ENCODE results near the gene IGSF21.

IGSF21 gene

DNA sequence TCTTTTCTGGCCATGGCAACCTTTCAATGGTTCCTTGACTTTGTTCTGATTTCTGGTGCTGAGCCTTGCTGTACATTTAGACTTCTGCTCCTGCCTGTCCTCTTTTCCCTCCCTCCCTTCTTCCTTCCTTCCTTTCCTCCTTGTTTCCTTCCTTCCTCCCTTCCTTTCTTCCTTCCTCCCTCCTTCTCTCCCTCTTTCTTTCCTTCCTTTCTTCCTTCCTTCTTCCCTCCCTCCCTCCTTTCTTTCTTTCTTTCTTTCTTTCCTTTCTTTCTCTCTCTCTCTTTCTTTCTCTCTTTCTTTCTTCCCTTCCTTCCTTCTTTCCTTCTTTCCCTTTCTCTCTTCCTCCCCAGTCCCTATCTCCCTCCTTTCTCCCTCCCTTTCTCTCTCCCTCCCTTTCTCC, 10.4 kb upstream of the IGSF21 start:
- no peak for DNase-seq (ENCODE audit: low read depth)

DNA sequence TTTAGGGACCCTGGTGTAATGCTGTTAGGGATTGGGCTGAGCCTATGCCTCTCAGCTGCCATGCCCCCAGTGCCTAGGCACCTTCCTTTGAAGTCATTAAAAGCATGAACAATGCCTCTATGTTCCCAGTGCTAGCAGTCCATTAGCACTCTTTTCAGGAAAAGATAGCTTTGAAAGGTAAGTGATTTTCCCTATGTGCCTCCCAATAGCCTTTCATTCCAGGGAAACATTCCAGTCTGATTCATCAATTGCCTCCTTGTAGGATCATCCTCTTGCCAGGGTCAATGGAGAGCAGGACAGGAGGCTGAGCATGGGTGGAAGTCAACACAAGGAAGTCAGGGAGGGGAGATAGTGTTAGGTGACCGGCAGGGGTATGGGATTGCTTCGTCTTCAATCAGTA, 8.6 kb upstream of the IGSF21 start:
- no peak for DNase-seq (ENCODE audit: low read depth)

DNA sequence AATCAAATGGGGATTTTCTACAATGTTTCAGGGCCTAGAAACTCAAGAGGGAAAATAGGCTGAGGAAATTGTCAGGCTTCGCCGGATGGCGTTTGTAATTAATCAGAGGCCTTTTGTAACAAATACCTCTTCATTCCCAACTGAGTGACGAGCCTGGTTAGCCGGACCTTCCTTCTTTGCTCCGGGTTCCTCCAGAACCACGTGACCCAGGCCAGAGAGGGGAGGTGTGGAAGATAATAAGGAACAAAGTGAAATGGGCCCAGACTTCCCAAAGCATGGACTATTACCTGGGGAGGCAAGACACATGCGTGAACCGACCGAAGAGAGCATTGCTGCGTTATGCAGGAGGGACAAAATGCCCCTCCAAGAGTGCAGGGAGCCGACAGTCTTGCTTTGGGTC, 7.5 kb upstream of the IGSF21 start:
- no peak for DNase-seq (ENCODE audit: low read depth)

DNA sequence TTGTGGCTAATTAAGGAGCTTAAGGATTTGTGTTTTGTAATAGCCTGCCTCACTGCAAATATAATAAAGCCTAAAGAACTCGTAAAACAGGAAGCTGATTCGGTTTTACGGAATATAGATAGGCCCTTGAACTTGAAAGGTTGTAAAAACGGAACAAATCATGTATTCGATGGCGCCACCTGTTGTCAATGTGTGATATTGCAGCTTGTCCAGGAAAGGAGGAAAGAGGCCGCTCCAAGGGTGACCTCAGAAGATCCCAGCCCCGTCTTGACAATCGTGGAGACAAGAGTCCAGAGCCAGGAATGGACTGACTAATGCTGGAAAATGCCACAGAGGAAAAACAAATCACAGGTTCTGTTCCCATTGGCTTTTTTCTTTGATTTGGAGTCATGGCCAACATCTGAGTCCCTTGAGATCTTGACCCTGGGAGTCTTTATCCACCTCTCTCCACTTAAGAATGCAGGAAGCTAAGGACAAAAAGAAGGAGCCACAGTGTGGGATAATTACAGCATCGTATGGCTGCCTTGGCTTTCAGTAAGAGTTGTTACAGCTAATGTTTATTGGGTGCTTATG, 7.0 kb upstream of the IGSF21 start:
- DNase-seq (ENCODE audit: low read depth): peak; percentile 29

DNA sequence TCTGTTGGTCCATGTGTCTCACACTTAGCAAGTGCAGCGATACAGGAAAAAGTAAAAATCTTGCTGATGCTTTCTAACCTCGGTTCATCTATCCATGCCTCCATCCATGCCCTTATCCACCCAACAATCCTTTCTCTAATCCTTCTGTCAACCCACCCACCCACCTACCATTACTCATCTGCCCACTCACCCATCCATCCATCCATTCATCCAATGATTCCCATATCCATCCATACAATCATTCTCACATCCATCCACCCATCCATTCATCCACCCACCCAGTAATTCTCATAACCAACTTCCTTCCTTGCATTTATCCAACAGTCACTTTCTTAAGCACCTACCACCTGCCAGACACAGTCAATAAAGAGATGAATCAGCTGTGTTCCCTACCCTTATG, 6.1 kb upstream of the IGSF21 start:
- DNase-seq (ENCODE audit: low read depth): no peak

DNA sequence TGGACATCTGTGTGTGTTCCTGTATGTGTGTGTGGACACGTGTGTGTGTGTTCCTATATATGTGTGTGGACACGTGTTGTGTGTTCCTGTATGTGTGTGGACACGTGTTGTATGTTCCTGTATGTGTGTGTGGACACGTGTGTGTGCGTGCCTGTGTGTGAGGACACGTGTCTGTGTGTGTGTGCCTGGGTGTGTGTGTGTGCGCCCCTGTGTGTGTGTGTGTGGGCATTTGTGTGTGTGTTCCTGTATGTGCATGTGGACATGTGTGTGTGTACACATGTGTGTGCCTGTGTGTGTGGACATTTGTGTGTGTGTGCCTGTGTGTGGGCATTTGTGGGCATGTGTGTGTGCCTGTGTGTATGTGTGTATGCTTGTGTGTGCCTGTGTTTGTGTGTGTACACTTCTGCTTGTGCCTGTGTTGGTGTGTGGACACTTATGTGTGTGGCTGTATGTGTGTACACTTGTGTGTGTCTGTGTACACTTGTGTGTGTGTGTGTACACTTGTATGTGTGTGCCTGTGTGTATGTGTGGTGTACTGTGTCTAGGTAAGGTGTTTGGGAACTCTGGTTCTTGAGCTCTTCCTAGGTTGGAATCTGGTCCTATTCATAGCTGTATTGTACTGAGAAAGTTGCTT, 3.7 kb upstream of the IGSF21 start:
- no peak for DNase-seq (ENCODE audit: low read depth)

DNA sequence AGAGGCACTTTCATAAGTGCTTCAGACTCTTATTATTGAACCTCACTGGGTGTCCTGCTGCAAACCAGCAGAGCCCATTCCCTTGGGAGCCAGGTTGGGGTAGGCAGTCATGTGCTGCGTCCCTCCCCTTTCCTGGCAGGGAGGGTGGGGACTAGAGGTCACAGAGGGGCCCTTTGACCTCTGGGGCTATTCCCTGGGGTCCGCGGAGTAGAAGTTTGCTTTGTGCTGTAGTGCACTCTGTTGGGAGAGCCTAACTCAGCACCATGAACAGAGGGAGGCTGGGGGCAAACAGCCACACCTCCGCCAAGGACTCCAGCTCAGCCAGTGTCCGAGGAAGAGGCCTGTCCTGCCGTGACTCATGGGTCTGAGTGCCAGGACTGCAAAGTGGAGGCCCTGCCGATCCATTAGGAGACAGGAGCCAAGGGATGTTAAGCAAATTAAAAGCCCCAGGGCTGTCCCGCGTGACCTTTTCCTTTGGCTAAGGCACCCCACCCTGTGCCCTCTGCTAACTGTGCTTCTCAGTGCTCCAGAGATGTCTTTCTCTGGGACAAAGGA, 3.0 kb upstream of the IGSF21 start:
- DNase-seq (ENCODE audit: low read depth): no peak

DNA sequence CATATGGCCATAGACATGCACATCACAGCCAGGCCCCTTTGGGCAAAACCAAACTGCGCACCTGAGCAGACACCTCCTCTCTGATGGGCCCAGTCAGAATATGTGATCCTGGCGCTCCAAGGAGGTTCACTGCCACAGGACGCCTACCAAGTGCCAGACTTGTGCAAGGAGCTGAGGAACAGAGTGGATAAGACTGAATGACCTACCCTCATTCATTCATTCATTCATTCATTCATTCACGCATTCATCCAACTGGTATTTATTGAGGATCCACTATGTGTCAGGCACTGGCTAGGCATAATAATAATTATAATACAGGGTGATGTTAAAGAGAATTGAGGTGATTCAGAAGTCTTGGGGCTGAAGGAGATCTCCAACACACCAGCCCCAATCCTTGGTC, 2.4 kb upstream of the IGSF21 start:
- DNase-seq (ENCODE audit: low read depth): no peak

DNA sequence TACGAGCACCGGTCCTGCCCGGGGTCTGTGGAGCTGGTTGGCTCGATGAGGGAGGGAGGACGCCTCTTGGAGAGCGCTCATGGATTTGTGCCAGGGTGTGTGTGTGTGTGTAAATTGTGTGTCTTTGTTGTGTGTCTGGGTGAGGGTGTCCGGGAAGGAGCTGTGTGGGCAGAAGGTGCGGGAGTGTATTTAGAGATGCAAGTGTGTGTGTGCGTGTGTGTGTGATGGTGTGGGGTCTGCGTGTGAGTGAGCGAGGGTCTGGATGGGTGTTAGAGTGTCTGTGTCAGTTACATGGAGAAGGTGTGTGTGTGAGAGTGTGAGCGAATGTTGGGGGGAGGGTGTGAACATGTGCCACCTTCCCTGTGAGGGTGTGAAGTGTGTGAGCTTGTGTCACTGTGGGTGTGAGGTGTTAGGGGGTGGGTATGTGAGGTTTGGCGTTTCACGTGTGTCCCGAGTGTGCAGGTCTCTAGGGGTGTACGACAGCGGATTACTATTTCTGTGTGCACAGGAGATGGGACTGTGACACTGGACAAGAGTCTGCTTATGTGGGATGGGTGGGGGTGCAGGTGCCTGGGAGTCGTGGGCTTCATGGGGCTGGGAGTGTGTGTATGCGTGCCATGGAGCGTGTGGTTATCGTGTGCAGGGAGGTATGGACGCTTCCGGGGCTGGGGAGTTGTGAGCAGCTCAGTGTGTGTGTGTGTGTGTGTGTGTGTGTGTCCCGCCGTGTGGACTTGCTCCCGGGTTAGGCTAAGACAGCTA, 880 bp downstream of the IGSF21 start:
- no peak for DNase-seq (ENCODE audit: low read depth)

DNA sequence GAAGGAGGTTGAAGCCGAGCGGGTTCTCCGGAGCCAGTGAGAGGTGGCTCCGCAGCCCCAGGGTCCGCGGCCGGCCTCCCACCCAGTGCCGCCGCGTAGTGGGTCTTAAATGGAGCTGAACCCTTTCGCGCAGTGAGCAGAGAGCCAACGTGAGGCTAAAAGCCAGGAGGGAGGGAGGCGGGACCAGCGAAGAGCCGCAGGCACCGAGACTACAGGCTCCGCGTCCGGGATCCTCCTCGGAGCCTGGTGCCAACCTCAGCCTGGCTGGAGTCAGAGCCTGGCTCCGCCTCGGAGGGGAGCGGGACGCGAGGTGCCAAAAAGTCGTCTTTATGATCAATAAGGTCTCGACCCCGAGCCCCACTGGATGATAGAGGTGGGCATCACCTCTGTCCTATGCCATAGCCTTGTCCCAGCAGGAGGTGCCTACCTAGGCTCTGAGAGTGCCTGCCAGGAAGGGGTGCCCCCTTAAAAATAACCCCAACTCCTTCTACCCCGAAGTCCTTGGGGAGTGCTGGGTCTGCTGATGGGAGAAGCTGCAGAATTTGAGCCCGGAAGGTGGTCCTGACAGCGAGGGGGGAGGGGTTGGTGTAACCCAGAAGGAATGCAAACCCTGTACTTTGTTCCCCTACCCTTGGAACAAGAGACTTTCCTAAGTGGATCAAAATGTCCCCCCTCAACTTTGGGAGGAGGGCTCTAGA, 1.6 kb downstream of the IGSF21 start:
- no peak for DNase-seq (ENCODE audit: low read depth)

DNA sequence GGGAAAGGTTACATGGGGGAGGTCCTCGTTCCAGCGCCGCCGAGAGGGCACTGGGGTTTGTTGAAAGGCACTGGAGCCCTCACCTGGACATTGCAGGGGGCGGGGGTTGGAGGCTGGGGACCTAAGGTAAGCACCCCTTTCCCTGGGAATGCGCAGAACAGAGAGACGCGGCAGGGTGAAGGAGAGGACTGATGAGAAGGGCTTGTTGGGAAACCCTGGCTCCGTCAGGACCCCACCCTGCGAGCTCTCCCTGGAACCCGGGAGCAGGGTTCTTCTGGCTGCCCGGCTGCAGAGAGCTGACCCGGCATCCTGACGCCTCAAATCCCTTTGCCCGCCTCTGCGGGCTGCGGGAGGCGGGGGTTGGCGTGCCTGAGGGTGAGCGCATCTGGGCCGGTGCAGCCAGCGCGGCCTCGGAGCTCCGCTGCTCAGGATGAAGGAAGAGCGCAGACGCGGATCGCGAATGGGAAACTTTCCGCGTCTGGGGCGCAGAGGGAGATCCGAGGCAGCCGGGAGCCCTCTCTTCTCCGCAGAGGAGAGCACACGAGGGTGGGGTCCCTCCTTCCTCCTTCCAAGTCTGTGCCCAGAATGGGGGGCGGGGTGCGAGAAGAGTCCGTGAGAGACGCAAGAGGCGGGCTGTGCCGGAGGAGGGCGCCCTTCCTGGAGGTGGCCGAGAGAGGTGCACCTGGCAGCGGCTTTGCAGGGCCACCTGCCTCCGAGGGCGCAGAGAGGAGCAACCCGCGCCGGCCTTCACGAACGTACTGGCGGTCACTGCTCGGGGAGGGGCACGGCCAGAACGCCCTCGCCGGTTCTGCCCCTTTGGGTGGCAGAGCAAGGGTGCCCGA, 2.4 kb downstream of the IGSF21 start:
- no peak for DNase-seq (ENCODE audit: low read depth)

DNA sequence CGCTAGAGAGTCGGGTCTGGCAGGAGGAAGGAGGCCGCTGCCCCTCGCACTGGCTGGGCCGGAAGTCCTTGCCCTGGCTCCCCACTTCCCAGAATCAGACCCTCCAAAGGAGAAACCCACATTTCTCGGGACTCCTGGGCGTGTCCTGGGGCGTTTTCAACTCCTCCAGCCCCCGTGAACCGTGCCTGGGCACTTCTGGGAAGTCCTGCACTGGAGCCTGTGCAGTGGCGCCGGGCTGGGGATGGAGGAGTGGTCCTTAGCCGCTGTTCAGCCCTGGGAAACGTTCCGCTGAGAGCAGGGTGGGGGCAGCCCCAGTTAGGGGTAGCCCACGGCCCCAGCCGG, 3.0 kb downstream of the IGSF21 start:
- DNase-seq (ENCODE audit: low read depth): no peak

DNA sequence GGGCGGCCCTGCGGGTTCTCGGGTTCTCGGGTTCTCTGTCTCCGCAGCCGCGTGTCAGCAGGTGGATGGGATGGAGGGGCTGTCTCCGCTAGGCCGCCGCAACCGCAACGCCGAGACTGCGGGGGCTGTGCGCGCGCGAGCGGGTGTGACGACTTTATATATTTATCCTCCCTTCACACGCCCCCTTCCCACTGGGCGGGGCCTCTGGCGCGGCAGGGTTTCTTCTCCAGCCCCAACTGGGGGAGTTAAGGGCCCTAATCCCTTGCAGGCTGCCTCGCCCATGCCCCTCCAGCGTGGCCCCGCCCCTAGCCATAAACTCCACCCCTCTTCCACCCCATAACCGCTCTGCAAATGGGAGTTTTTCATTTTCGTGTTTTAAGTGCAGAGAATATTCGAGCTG, 3.4 kb downstream of the IGSF21 start:
- no peak for DNase-seq (ENCODE audit: low read depth)

DNA sequence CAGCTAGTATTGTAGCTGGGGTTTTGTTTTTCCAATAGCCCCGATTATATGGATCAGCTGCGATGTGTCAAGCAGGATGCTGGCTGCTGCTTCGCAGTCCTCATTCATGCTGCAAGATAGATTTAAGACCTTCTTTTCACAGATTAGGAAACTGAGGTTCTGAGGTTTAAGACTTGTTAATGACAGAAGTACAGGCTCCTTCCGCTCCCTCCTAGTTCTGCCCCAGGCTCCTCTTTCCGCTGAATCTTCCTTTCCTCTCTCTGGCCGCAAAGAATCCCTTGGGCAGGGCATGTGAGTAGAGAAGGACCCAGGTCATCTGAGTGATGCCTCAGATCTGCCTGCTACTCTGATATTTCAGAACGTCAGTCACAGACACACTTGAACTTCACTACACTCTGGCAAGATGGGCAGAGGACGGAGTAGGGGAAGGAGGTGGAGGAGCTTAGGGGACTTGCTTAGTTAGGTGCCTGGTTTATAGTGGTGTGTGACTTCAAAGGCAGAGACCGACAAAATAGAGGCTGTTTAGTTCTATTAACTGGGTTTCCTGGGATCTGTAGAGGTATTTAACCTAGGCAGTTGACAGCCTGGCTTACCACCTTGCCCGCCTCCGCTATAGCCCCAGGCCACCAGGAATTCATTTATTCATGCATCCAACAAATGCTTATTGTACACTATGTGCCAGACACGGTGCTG, 4.2 kb downstream of the IGSF21 start:
- DNase-seq (ENCODE audit: low read depth): no peak

DNA sequence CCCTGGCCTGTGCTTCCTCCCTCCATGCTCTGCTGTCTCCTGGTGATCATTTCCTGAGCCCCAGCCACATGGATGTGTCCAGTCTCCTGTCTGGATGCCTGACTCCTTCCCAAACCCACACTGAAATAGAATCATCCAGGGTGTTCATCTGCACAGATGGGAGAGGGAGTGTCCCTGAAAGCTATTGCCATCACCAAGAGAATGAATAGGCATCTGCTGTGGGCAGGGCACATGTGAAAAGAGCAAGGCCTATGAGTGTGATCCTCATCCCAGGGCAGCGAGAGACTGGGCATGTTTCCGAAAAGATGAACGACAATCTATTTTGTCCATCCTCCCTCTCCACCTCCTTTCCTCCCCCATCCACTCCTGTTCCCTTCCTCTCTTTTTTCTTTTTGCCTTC, 5.0 kb downstream of the IGSF21 start:
- no peak for DNase-seq (ENCODE audit: low read depth)

DNA sequence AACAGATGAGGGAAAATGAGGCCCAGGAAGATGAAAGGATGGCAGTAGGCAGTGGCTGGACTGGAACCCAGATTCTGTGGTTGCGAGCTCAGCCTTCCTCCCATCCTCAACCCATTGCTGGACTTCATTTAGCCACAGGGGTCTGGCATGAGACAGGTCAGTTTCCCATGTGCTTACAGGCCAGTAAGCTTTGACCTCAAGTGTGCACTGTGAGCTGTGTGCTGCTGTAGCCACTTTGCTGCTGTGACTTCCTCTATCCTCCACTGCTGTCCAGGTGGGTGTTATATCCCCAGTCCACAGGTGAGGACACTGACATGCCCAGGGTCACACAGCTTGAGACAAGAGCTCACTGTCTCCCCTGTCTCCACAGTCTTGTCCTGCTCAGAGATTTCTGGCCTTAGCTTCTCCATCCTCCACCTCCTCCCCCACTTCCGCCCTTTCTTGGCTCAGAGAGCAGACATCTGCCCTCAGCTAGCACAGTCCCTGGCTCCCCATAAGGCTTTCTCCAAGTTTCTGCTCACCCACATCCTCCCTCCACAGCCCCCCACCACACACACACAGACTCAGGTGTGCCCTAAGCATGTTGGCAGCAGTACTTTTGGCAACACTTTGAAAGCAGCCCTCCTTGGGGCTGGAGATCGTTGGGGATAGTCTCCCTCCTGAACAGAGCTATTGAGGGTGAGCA, 7.3 kb downstream of the IGSF21 start:
- DNase-seq (ENCODE audit: low read depth): no peak

DNA sequence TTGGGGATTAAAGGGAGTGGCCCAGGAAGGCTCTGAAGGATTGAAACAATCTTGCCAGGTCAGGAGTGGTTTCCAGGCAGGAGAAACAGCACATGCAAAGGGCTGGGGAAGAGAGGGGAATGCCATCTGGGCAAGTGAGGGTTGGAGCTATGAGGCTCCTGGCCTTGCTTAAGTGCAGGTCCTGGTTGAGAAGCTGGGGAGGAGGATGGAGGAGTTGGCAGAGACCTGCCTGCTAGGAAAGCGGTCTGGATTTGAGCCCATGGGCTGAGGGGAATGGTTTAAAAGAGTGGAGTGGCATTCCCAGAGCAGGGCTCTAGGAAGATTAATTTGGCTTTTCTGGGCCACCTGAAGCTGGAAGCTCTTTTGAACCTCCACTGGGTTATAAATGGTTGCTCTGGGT, 9.2 kb downstream of the IGSF21 start:
- DNase-seq (ENCODE audit: low read depth): no peak

DNA sequence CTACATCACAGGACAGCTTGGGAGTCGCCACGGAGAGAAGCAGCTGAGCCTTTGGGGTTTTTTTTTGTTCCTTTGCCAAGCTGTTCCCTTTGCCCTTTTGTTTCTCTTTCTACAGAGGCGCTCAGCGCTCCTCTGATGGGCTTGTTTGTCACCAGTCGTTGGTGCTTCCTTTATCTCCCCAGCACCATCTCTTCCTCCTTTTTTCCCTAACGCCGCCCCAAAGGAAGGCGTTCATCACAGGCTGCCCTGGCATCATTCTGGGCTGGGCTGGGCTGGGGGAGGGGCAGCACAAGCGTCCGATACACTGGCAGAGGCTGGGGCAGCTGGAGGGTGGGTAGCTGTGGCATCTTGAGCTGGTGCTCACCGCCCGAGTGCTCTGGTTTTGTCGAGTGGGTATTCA, 10.5 kb downstream of the IGSF21 start:
- DNase-seq (ENCODE audit: low read depth): no peak

DNA sequence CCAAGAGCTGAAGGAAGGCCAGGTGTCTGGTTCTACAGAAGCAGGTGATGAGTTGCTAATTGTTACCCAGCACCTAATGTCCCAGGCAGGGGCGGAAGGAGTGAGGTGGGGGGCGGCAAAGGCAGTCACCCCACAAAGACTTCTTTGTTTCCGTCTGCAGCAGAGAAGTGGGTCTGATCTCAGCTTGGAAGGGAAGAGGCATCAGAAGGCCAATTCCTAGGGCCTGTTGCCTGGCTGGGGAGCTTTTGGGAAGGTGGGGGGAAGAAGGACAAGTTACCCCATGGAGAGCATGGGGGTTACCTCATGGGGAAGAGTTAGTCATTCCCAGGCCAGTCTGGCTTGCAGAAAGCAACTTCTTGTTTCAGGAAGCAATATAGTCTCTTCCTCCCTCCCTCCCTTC, 10.9 kb downstream of the IGSF21 start:
- no peak for DNase-seq (ENCODE audit: low read depth)

DNA sequence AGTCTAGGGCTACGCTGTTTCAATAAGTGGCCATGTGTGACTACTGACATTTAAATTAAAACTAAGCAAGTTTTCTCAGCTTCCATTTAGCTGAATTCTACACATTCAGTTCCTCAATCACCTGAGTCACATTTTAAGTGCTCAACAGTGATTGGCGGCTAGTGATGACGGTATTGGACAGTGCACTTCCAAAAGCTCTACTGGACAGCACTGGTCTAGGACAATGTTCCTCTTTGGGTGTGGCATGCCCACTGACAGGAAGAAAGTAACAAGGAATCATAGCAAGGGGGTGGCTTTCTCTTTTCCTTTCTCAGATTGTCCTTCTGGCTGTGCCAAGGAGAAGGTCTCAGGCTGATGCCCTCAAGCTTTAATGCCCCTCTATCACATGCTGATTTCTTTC, 11.7 kb downstream of the IGSF21 start:
- no peak for DNase-seq (ENCODE audit: low read depth)
